Mammary microvascular endothelial cell (primary cell): ENCODE measurements around the gene ZBTB42. TPM values are rescaled to one million over a fixed set of nuclear protein-coding genes. Genes with fewer than 3 reads are reported as not detected.

Experiments
- total RNA-seq: library from RNA; depleted of rRNA; stranded (reverse); fragments of >200 nt; gene quantifications from 2 replicates; pipeline ENCODE4 v1.2.3, GENCODE V29; 2015

ZBTB42 gene
- total RNA-seq = 3.2 and 5.5 TPM in 2 replicates

DNA sequence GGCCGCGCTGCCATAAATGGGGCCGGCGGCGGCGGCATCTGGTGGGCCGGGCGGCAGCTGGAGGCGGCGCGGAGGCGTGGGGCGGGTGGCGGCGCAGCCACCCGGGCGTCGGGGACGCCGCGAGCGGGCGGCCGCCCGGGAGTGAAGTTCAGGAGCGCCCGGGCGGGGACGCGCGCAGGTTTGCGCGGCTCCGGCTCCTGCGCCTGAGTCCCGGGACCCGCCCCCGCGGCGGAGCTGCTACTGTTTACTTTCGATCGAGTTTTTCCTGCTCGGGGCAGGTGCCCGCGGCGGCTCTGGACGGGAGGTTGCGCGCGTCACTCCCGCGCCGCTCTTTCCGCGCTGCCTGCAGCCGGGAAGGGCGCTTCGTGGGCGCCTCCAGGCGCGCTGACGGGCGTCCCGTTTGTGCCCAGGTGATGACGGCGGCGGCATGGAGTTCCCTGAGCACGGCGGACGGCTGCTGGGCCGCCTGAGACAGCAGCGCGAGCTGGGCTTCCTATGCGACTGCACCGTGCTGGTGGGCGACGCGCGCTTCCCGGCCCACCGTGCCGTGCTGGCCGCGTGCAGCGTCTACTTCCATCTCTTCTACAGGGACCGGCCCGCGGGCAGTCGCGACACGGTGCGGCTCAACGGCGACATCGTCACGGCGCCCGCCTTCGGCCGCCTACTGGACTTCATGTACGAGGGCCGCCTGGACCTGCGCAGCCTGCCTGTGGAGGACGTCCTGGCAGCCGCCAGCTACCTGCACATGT, at the start of gene ZBTB42:
TSS of gene ZBTB42 (plus strand) at position 331 of the 749 bp plus-strand sequence. CDS start at position 428, 97 bp downstream.

DNA sequence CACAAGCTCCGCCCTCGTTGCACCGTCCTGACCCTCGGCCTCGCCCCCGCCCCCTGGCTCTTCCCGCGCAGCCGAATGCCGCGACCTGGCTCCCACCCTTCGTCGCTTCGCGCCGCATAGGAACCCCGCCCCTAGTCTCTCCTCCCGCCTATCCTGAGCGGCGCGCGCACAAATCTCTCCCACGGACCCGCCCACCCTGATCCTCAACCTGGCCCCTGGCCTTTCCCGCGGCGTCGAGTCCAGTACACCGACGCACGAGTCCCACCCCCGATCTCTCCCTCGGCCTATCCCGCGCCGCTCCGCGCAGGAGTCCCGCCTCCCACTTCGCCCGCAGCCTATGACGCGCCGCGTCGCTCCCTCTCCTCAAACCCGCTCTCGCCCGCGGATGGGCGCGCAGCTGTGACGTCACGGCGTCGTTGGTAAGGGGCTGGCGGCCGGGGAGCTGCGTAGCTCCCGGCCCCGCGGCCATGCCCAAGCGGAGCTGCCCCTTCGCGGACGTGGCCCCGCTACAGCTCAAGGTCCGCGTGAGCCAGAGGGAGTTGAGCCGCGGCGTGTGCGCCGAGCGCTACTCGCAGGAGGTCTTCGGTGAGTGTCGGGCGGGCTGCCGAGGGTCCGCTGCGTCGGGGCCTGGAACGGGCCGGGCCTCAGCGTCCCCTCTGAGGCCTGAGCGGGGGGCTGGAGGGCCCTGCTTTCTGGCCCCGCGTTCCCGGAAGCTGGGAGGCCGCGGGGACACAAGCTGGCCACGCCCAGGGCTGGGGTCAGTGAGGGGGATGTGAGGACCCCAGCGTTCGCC, 48.0 kb upstream of the ZBTB42 start, which contains the start of gene SIVA1:
TSS of gene SIVA1 (plus strand) at position 413 of the 793 bp plus-strand sequence. CDS start at position 468, 55 bp downstream.

DNA sequence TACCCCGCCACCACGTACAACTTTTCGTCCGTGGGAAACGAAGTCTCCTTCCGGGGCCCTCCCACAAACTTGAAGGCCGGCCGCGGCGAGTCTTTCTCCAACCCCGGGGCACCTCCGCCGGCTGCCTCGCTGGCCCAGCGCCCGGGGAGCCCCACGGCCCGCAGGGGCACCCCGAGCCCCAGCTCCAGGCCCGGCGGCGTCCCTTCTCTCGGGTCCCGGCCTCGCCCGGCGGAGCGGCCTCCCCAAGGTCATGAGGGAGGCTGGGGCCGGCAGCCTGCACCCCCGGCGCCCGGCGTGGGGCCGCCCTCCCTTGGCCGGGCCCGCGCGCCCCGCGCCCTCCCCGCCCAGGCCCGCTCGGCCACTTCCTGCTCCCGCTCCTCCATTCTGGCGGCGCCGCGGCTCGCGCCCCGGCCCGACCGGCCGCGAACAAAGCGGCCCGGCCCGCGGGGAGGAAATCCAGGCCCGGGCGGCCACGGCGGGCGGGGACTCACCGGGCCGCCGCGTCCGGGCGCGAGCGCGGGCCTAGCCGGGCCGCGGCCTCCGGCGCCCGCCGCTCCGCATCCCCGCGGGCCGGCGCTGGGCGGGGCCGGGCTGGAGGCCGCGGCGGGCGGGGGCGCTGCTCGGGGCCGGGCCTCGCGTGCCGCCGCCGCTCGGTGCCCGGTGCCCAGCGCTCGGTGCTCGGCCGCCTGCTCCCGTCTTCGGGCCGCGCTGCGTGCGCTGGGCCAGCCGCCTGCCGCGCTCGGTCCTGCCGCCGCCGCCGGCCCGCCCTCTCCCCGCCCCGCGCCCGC, 5.7 kb upstream of the ZBTB42 start, which contains the start of gene AKT1:
TSS of gene AKT1 (minus strand) at position 756 of the 788 bp plus-strand sequence. CDS start 3,105 bp downstream, outside the sequence.

Other genes with a start within 250 kb of the ZBTB42 start
- not detected in 2 replicates for gene C14orf180, start 221.3 kb upstream of the ZBTB42 start, total RNA-seq
- gene TMEM179, start 196.3 kb upstream of the ZBTB42 start, total RNA-seq = 0.73 TPM in 1 of 2 replicates, not detected in the other
- 79.2 and 84.6 TPM in 2 replicates for gene INF2, start 111.5 kb upstream of the ZBTB42 start, total RNA-seq
- 0.10 and 0.47 TPM in 2 replicates for gene ADSS1, start 76.9 kb upstream of the ZBTB42 start, total RNA-seq
- gene SIVA1, start 48.0 kb upstream of the ZBTB42 start, total RNA-seq = 357 and 399 TPM in 2 replicates
- 129 and 135 TPM in 2 replicates for gene AKT1, start 5.4 kb upstream of the ZBTB42 start, total RNA-seq
- 19.2 and 20.8 TPM in 2 replicates for gene CEP170B, start 64.2 kb downstream of the ZBTB42 start, total RNA-seq
- gene PLD4, start 123.8 kb downstream of the ZBTB42 start, total RNA-seq = not detected in 2 replicates
- gene AHNAK2, start 177.3 kb downstream of the ZBTB42 start, total RNA-seq = 54.2 and 65.5 TPM in 2 replicates
- gene CLBA1, start 184.7 kb downstream of the ZBTB42 start, total RNA-seq = 2.9 and 3.0 TPM in 2 replicates
- gene CDCA4, start 220.0 kb downstream of the ZBTB42 start, total RNA-seq = 50.2 and 52.7 TPM in 2 replicates